Gastrocnemius medialis (tissue), 4 donors: ENCODE results near the gene MED12L. TPM values are rescaled to one million over a fixed set of nuclear protein-coding genes. Genes with fewer than 3 reads are reported as not detected.

ENCODE experiments used
- ATAC-seq, 2 donors: fragments of 150-250 bp; one replicate each; pipeline ENCODE4 v1.9.1; 2016
- DNase-seq, 2 donors: peaks; one replicate each; pipeline ENCODE4 v3.0.0-alpha.2; 2019
- H3K27ac ChIP-seq, 4 donors: fragments of 200-600 bp; sonication (generic); 1 replicate in 1 of 4; 2 replicates in 3 of 4; pipeline ENCODE4 v1.5.1; 2016 to 2018; ENCODE audit warnings: mild to moderate bottlenecking in 2 of 4, moderate library complexity in 1 of 4
- H3K27me3 ChIP-seq, 3 donors: fragments of 200-600 bp; sonication (generic) in 2 of 3; 1 replicate in 1 of 3; 2 replicates in 2 of 3; pipeline versions ENCODE4 v1.5.1 to v1.6.0; 2016 to 2019; ENCODE audit warnings: mild to moderate bottlenecking in 1 of 3, moderate library complexity in 1 of 3
- H3K36me3 ChIP-seq, 2 donors: fragments of 200-600 bp; sonication (generic) in 1 of 2; one replicate each; pipeline ENCODE4 v1.5.1; 2017 to 2018
- H3K4me1 ChIP-seq, 2 donors: fragments of 200-600 bp; sonication (generic) in 1 of 2; one replicate each; pipeline ENCODE4 v1.5.1; 2016 to 2017; ENCODE audit warnings: mild to moderate bottlenecking in 2 of 2
- H3K4me3 ChIP-seq, 4 donors: fragments of 200-600 bp; sonication (generic) in 3 of 4; 1 replicate in 1 of 4; 2 replicates in 3 of 4; pipeline ENCODE4 v1.5.1; 2016 to 2019; ENCODE audit warnings: mild to moderate bottlenecking in 2 of 4
- H3K9me3 ChIP-seq, 3 donors: fragments of 200-600 bp; sonication (generic) in 2 of 3; 1 replicate in 1 of 3; 2 replicates in 2 of 3; pipeline ENCODE4 v1.5.1; 2016 to 2019
- CTCF ChIP-seq, 5 experiments: fragments of 450-650 bp in 3 of 5; fragments of 200-600 bp in 2 of 5; sonication (generic) in 2 of 5; IDR thresholded peaks in 4 of 5; conservative IDR thresholded peaks in 1 of 5; 1 replicate in 4 of 5; 2 replicates in 1 of 5; pipeline ENCODE4 v1.5.1; 2016 to 2019; ENCODE audit warnings: antibody characterized with exemption in 5 of 5, mild to moderate bottlenecking in 3 of 5, moderate library complexity in 3 of 5
- POLR2A ChIP-seq, 2 donors: fragments of 450-650 bp; IDR thresholded peaks; one replicate each; pipeline ENCODE4 v1.6.1; 2017; ENCODE audit warnings: antibody characterized with exemption in 2 of 2, mild to moderate bottlenecking in 2 of 2, moderate library complexity in 2 of 2
- in situ Hi-C, 4 donors: fragments of 200-750 bp; cut with MboI; loops; one replicate each; pipeline versions ENCODE4 v1.15.0 to v1.8.0; 2017; ENCODE audit warnings: low sequenced_read_pairs in 4 of 4
- intact Hi-C: fragments of 100-400 bp; cut with DNase I; formaldehyde crosslinking; loops from one replicate; pipeline ENCODE4 v1.15.1; 2023; ENCODE audit warnings: low total_unique reads
- total RNA-seq, 4 donors: library from RNA; depleted of rRNA; stranded (reverse); fragments of >200 nt; gene quantifications; one replicate each; pipeline versions ENCODE4 v1.1.0 to v1.2.3, GENCODE V29; 2016

MED12L gene
- total RNA-seq, 4 donors from 2014 or later, result 0.05 to 1.2 (median 0.10) TPM

- Histone ChIP-seq H3K4me3 (no peak overlapping the region), H3K9me3 (no peaks in the 10 kb centered on the region), H3K27me3 (no peaks in the 10 kb centered on the region), H3K27ac (no peak overlapping the region), H3K4me1 (no peaks in the 10 kb centered on the region), H3K36me3 (no peaks in the 10 kb centered on the region)
- ATAC-seq (no peak), DNase-seq (no peak)
- TF ChIP-seq POLR2A (IDR thresholded peaks at IDR 0.05), result no peak
- no peak for TF ChIP-seq CTCF (IDR thresholded peaks at IDR 0.05 in 4 of 5, conservative IDR thresholded peaks at IDR 0.05 in 1 of 5)
- in situ Hi-C loops, result no loop called here
- intact Hi-C loops, result no loop called here
Measured at GRCh38 chr3:151209654-151210053, 124.2 kb downstream of the MED12L start.

DNA sequence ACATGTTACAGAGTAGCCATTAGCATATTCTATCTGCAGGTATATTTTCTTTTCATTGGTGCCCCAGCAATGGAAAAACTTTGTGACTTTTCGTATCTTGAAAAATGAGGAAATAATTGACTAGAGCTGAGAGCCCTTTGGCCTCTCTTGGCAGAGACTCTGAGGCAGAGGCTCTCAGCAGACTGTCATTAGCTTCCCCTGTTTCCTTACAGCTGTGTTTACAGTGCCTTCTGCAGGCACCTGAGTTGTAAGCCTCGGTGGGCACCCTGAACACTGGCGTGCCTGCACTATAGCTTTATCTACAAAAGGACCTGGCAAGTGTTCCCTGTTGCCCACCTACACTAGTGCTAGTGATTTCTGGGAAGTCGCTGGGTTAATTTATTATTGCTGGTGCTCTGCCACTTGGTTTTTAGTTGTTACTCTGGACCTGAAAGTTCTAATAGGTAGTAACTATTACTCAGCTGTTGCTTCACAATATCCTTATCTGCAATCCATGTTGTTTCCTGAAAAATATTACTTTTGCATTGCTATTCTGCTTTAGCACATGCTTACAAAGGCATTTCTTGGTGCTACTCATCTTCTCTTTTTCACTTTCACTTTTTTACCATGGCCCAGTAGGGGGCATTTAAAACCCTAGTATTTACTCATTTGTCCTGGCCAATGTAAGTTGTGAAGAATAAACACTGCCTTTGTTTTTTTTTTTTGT, 125.4 kb downstream of the MED12L start:
- in situ Hi-C loops (no loop called here), intact Hi-C loops (no loop called here)
- Histone ChIP-seq H3K36me3 (no peaks in the 10 kb centered on the region), H3K27ac (no peak overlapping the region), H3K4me1 (no peaks in the 10 kb centered on the region), H3K9me3 (no peaks in the 10 kb centered on the region), H3K27me3 (no peaks in the 10 kb centered on the region), H3K4me3 (no peak overlapping the region)
- ATAC-seq (no peak), DNase-seq (no peak)
- no peak for TF ChIP-seq CTCF (IDR thresholded peaks at IDR 0.05 in 4 of 5, conservative IDR thresholded peaks at IDR 0.05 in 1 of 5)
- no peak for TF ChIP-seq POLR2A (IDR thresholded peaks at IDR 0.05)

GRCh38 chr3:151213151-151213550, 127.7 kb downstream of the MED12L start:
- Histone ChIP-seq H3K36me3 (no peaks in the 10 kb centered on the region), H3K27ac (no peak overlapping the region), H3K27me3 (no peaks in the 10 kb centered on the region), H3K4me1 (peaks cover 0 to 7% of the 10 kb centered on the region in 2 donors), H3K4me3 (no peak overlapping the region), H3K9me3 (no peaks in the 10 kb centered on the region)
- intact Hi-C loops, result no loop called here
- in situ Hi-C loops, result no loop called here
- TF ChIP-seq POLR2A (IDR thresholded peaks at IDR 0.05) (no peak), CTCF (IDR thresholded peaks at IDR 0.05 in 4 of 5, conservative IDR thresholded peaks at IDR 0.05 in 1 of 5) (no peak)
- DNase-seq, result no peak
- ATAC-seq, result no peak

- no peaks in the 10 kb centered on the region for H3K36me3 ChIP-seq
- no peaks in the 10 kb centered on the region for H3K9me3 ChIP-seq
- no peaks in the 10 kb centered on the region for H3K27me3 ChIP-seq
- ATAC-seq (no peak), DNase-seq (no peak)
- H3K27ac ChIP-seq, result no peak overlapping the region
- intact Hi-C loops (no loop called here), in situ Hi-C loops (no loop called here)
- H3K4me1 ChIP-seq, result peaks cover 0 to 9% of the 10 kb centered on the region in 2 donors
- no peak overlapping the region for H3K4me3 ChIP-seq
- TF ChIP-seq CTCF (IDR thresholded peaks at IDR 0.05 in 4 of 5, conservative IDR thresholded peaks at IDR 0.05 in 1 of 5) (no peak), POLR2A (IDR thresholded peaks at IDR 0.05) (no peak)
Measured at GRCh38 chr3:151213881-151214280, 128.4 kb downstream of the MED12L start.

- no peak for ATAC-seq
- intact Hi-C loops, result no loop called here
- in situ Hi-C loops, result no loop called here
Measured at GRCh38 chr3:151214459-151214858, 129.0 kb downstream of the MED12L start.

More at GRCh38 chr3:151214459-151214858, 129.0 kb downstream of the MED12L start:
- Histone ChIP-seq H3K27me3 (no peaks in the 10 kb centered on the region), H3K36me3 (no peaks in the 10 kb centered on the region), H3K4me1 (peaks cover 0 to 15% of the 10 kb centered on the region in 2 donors), H3K27ac (no peak overlapping the region), H3K4me3 (no peak overlapping the region), H3K9me3 (no peaks in the 10 kb centered on the region)
- no peak for TF ChIP-seq POLR2A (IDR thresholded peaks at IDR 0.05)
- no peak for TF ChIP-seq CTCF (IDR thresholded peaks at IDR 0.05 in 4 of 5, conservative IDR thresholded peaks at IDR 0.05 in 1 of 5)
- DNase-seq, result no peak
